ENCODE measurements around the gene TFF2.

The TFF2 gene

GRCh38 chr21:42313501-42313969 is 37.3 kb downstream of the TFF2 start:
- no peak for TF ChIP-seq CTCF (IDR thresholded peaks at IDR 0.05; ENCODE audit: control insufficient read depth, insufficient read depth, low read depth, low read length, missing control alignments)
- no peak for DNase-seq (ENCODE audit: low read depth)

GRCh38 chr21:42312626-42313104 is 38.1 kb downstream of the TFF2 start:
- no peak for DNase-seq (ENCODE audit: low read depth)
- no peak for TF ChIP-seq CTCF (IDR thresholded peaks at IDR 0.05; ENCODE audit: control insufficient read depth, insufficient read depth, low read depth, low read length, missing control alignments)
- no peak overlapping the region for H3K4me3 ChIP-seq (ENCODE audit: control insufficient read depth, low read depth, low read length)

More at GRCh38 chr21:42313501-42313969, 37.3 kb downstream of the TFF2 start:
- H3K4me3 ChIP-seq (ENCODE audit: control insufficient read depth, low read depth, low read length) = no peak overlapping the region

GRCh38 chr21:42311816-42312625 is 38.8 kb downstream of the TFF2 start:
- DNase-seq (ENCODE audit: low read depth) = no peak
- no peak for TF ChIP-seq CTCF (IDR thresholded peaks at IDR 0.05; ENCODE audit: control insufficient read depth, insufficient read depth, low read depth, low read length, missing control alignments)
- H3K4me3 ChIP-seq (ENCODE audit: control insufficient read depth, low read depth, low read length) = no peak overlapping the region

- DNase-seq (ENCODE audit: low read depth) = no peak
- H3K4me3 ChIP-seq (ENCODE audit: control insufficient read depth, low read depth, low read length) = no peak overlapping the region
- no peak for TF ChIP-seq CTCF (IDR thresholded peaks at IDR 0.05; ENCODE audit: control insufficient read depth, insufficient read depth, low read depth, low read length, missing control alignments)
Measured at GRCh38 chr21:42311160-42311559, 39.6 kb downstream of the TFF2 start.

GRCh38 chr21:42310411-42311001 is 40.3 kb downstream of the TFF2 start:
- no peak for TF ChIP-seq CTCF (IDR thresholded peaks at IDR 0.05; ENCODE audit: control insufficient read depth, insufficient read depth, low read depth, low read length, missing control alignments)
- H3K4me3 ChIP-seq (ENCODE audit: control insufficient read depth, low read depth, low read length) = no peak overlapping the region
- DNase-seq (ENCODE audit: low read depth) = no peak

- H3K4me3 ChIP-seq (ENCODE audit: control insufficient read depth, low read depth, low read length) = no peak overlapping the region
- no peak for DNase-seq (ENCODE audit: low read depth)
Measured at GRCh38 chr21:42309753-42310213, 41.0 kb downstream of the TFF2 start.

More at GRCh38 chr21:42309753-42310213, 41.0 kb downstream of the TFF2 start:
- peak; percentile 59 for TF ChIP-seq CTCF (IDR thresholded peaks at IDR 0.05; ENCODE audit: control insufficient read depth, insufficient read depth, low read depth, low read length, missing control alignments)
